Measurements from ENCODE around the gene SCRN1. TPM values are rescaled to one million over a fixed set of nuclear protein-coding genes. Genes with fewer than 3 reads are reported as not detected.

The SCRN1 gene
- total RNA-seq, 1 donor from 2014 or later = 85.0 TPM

DNA sequence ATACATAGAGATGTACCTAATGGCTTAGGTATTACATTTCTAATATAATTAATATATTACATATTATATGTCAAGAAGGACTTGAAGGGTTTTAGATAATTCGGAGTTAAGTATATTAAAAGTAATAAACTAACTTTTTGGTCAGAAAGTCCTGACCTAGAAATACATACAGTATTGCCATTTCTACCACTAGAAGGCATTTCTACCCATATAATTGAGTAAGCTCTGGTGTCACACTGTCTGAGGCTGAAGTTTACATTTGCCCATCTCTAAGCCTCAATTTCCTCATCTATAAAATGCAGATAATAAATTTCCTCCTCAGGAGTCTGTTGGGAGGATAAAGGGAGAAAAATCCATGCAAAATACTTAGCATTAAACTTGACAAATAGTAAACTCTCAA, 29.8 kb upstream of the SCRN1 start:
- Mint-ChIP-seq H3K4me1 (peaks cover 19% of the 10 kb centered on the region), H3K4me3 (no peak overlapping the region), H3K27me3 (ENCODE audit: low read depth) (no peaks in the 10 kb centered on the region), H3K9me3 (no peaks in the 10 kb centered on the region), H3K36me3 (peaks cover 15% of the 10 kb centered on the region), H3K27ac (no peak overlapping the region)
- no peak for DNase-seq (ENCODE audit: low spot score in 2 of 2, unreplicated experiment in 2 of 2)
- TF ChIP-seq, protein P1, sequence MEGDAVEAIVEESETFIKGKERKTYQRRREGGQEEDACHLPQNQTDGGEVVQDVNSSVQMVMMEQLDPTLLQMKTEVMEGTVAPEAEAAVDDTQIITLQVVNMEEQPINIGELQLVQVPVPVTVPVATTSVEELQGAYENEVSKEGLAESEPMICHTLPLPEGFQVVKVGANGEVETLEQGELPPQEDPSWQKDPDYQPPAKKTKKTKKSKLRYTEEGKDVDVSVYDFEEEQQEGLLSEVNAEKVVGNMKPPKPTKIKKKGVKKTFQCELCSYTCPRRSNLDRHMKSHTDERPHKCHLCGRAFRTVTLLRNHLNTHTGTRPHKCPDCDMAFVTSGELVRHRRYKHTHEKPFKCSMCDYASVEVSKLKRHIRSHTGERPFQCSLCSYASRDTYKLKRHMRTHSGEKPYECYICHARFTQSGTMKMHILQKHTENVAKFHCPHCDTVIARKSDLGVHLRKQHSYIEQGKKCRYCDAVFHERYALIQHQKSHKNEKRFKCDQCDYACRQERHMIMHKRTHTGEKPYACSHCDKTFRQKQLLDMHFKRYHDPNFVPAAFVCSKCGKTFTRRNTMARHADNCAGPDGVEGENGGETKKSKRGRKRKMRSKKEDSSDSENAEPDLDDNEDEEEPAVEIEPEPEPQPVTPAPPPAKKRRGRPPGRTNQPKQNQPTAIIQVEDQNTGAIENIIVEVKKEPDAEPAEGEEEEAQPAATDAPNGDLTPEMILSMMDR (IDR thresholded peaks at IDR 0.05; ENCODE audit: unreplicated experiment) = no peak

DNA sequence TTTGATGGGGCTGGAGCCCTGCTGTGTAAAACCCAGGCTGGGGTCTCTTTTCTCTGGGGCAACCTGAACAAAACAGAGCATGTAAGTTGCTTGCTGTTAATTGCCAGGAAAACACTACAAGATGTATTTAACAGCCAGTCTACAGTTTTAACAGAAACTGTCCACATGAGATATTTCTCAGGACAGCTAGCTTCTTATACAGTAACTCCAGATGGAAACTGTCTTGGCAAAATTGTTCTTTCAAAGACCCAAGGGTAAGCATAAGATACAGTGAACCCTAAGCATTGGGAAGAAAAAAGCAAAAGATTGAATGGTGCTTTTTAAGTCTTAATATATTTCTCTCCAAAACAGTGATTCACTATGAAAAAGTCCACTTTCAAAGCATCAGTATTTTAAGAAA, 28.9 kb upstream of the SCRN1 start:
- Mint-ChIP-seq H3K27ac (no peak overlapping the region), H3K9me3 (no peaks in the 10 kb centered on the region), H3K27me3 (ENCODE audit: low read depth) (no peaks in the 10 kb centered on the region), H3K4me3 (no peak overlapping the region), H3K4me1 (peaks cover 12% of the 10 kb centered on the region), H3K36me3 (peaks cover 15% of the 10 kb centered on the region)
- TF ChIP-seq, protein P1 (IDR thresholded peaks at IDR 0.05; ENCODE audit: unreplicated experiment) = no peak
- no peak for DNase-seq (ENCODE audit: low spot score in 2 of 2, unreplicated experiment in 2 of 2)

DNA sequence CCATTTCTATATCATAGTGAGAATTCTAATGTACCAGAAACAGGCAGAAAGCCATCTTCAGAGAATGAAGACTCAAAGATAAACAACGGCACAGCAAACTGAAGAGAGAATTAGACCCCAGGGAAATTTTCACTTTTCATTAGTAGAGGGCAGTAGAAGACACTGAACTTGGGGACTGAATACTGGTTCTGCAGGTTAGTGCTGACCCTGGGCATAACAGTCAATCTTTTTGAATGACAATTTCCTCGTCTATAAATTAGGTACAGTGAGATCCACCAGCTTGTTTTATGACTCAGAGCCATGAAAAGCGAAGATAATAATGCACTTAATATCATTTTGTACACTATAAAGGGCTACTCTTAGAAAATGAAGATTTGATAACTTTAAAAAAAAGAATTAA, 23.2 kb upstream of the SCRN1 start:
- Mint-ChIP-seq H3K4me1 (peaks cover 8% of the 10 kb centered on the region), H3K36me3 (peaks cover 11% of the 10 kb centered on the region), H3K4me3 (no peak overlapping the region), H3K9me3 (no peaks in the 10 kb centered on the region), H3K27ac (peak overlapping the region; percentile 8), H3K27me3 (ENCODE audit: low read depth) (no peaks in the 10 kb centered on the region)
- TF ChIP-seq, protein P1 (IDR thresholded peaks at IDR 0.05; ENCODE audit: unreplicated experiment) = no peak
- no peak for DNase-seq (ENCODE audit: low spot score in 2 of 2, unreplicated experiment in 2 of 2)

DNA sequence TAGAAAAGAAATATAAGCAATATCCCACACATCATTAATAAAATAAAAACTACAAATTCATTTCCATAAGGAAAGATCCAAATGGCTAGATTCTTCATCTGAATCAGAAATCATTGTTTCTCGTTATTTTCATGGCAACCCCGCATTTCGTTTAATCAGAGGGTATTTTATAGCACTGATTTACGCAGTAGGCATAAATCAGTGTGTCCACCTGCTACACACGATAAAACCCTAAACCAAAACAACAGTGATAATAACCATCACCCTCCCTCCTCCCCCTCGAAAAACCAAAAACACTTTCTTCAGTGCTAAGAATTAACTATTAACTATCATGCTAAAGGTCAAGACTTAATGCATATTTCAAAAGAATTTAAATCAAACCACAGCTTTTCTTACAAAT, 20.4 kb upstream of the SCRN1 start:
- Mint-ChIP-seq H3K36me3 (peaks cover 3% of the 10 kb centered on the region), H3K4me3 (no peak overlapping the region), H3K4me1 (peaks cover 8% of the 10 kb centered on the region), H3K9me3 (no peaks in the 10 kb centered on the region), H3K27me3 (ENCODE audit: low read depth) (no peaks in the 10 kb centered on the region), H3K27ac (no peak overlapping the region)
- TF ChIP-seq, protein P1 (IDR thresholded peaks at IDR 0.05; ENCODE audit: unreplicated experiment) = no peak
- no peak for DNase-seq (ENCODE audit: low spot score in 2 of 2, unreplicated experiment in 2 of 2)

DNA sequence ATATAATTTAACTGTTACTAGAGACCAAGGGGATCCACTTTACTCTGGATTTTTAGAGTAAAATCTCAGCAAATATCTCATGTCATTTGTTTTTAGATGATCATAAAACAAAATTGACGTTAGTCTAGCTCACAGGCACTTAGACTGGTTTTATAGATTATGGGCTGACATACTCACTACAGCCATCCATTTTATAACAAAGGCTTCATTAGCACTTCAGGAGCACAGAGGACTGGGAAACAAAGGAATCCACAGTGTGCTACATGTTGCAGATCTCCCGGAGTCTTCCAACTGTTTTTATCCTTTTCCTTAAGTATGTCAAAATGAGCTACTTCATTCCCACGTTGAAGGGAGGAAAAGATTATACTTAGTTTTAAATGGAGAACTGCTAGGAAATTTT, 15.9 kb upstream of the SCRN1 start:
- H3K4me1 Mint-ChIP-seq = peaks cover 5% of the 10 kb centered on the region
- H3K9me3 Mint-ChIP-seq = no peaks in the 10 kb centered on the region
- no peak for DNase-seq (ENCODE audit: low spot score in 2 of 2, unreplicated experiment in 2 of 2)
- no peaks in the 10 kb centered on the region for H3K27me3 Mint-ChIP-seq (ENCODE audit: low read depth)
- H3K36me3 Mint-ChIP-seq = no peaks in the 10 kb centered on the region
- TF ChIP-seq, protein P1 (IDR thresholded peaks at IDR 0.05; ENCODE audit: unreplicated experiment) = no peak
- H3K27ac Mint-ChIP-seq = no peak overlapping the region
- no peak overlapping the region for H3K4me3 Mint-ChIP-seq

DNA sequence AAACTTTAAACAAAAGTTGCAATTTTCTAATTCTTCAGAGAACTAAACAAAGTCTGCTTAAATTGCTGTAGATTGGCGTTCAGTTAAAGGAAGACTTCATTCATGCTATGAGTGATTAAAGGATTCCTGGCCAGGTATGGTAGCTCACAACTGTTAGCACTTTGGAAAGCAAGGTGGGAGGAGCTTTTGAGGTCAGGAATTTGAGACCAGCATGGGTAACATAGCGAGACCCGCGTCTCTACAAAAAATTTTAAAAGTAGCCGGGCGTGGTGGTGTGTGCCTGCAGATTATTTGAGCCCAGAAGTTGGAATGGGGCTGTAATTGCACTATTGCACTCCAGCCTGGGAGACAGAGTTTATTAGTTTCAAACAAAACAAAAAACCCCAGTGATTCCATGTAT, 13.5 kb upstream of the SCRN1 start:
- DNase-seq (ENCODE audit: low spot score in 2 of 2, unreplicated experiment in 2 of 2) = no peak
- no peak overlapping the region for H3K4me3 Mint-ChIP-seq
- TF ChIP-seq, protein P1 (IDR thresholded peaks at IDR 0.05; ENCODE audit: unreplicated experiment) = no peak
- H3K9me3 Mint-ChIP-seq = no peaks in the 10 kb centered on the region
- H3K36me3 Mint-ChIP-seq = no peaks in the 10 kb centered on the region
- H3K27me3 Mint-ChIP-seq (ENCODE audit: low read depth) = no peaks in the 10 kb centered on the region
- H3K27ac Mint-ChIP-seq = no peak overlapping the region
- H3K4me1 Mint-ChIP-seq = peaks cover 5% of the 10 kb centered on the region

Data from mesothelial cell of epicardium (in vitro differentiated cells).